ENCODE measurements around the gene REPIN1. TPM values are rescaled to one million over a fixed set of nuclear protein-coding genes. Genes with fewer than 3 reads are reported as not detected.

REPIN1 gene
- total RNA-seq, 1 donor from 2014 or later: 82.1 TPM

- DNase-seq (ENCODE audit: low spot score): no peak
Measured at GRCh38 chr7:150420242-150420641, 51.6 kb downstream of the REPIN1 start.

- DNase-seq (ENCODE audit: low spot score): peak; percentile 92
Measured at GRCh38 chr7:150420987-150421674, 52.5 kb downstream of the REPIN1 start.

- DNase-seq (ENCODE audit: low spot score): peak; percentile 67
Measured at GRCh38 chr7:150421831-150422230, 53.2 kb downstream of the REPIN1 start.

Other genes with a start within 250 kb of the REPIN1 start
- gene LRRC61, start 45.5 kb upstream of the REPIN1 start, total RNA-seq: 3.9 TPM
- 2.6 TPM for gene ACTR3C, start 45.3 kb upstream of the REPIN1 start, total RNA-seq
- gene RARRES2, start 27.2 kb upstream of the REPIN1 start, total RNA-seq: 210 TPM
- gene ZNF775, start 10.5 kb downstream of the REPIN1 start, total RNA-seq: 1.6 TPM
- gene GIMAP8, start 81.8 kb downstream of the REPIN1 start, total RNA-seq: 22.0 TPM
- gene GIMAP7, start 146.1 kb downstream of the REPIN1 start, total RNA-seq: 27.3 TPM
- gene GIMAP4, start 198.6 kb downstream of the REPIN1 start, total RNA-seq: 49.4 TPM